HEK293T (cell line): ENCODE results near the gene DBH.

Experiments used
- CTCF ChIA-PET: fragments of 350-600 bp; formaldehyde crosslinking; extraction: SDS; loops from one replicate; lab custom pipeline; 2021; ENCODE audit warnings: antibody characterized with exemption, inconsistent platforms; lab: Yijun Ruan, JAX
- POLR2A ChIA-PET: fragments of 350-600 bp; formaldehyde crosslinking; extraction: SDS; loops from one replicate; lab custom pipeline; 2020; ENCODE audit warnings: antibody characterized with exemption, inconsistent platforms; lab: Yijun Ruan, JAX
- DNase-seq: peaks from one replicate; pipeline ENCODE4 v3.0.0; 2012; ENCODE audit warnings: mixed read lengths; ENCODE audit errors: extremely low spot score
- ARNT ChIP-seq: fragments of 450-650 bp; IDR thresholded peaks from 2 replicates; pipeline ENCODE4 v1.6.1; 2017; ENCODE audit warnings: mild to moderate bottlenecking
- BHLHE40 ChIP-seq: fragments of 450-650 bp; IDR thresholded peaks from 2 replicates; pipeline ENCODE4 v1.6.1; 2016; ENCODE audit warnings: mild to moderate bottlenecking, moderate library complexity, borderline replicate concordance
- CTBP1 ChIP-seq: fragments of 450-650 bp; IDR thresholded peaks from 2 replicates; pipeline ENCODE4 v1.6.1; 2016; ENCODE audit warnings: borderline replicate concordance
- ELF4 ChIP-seq: fragments of 450-650 bp; IDR thresholded peaks from 2 replicates; pipeline ENCODE4 v1.6.1; 2017; ENCODE audit warnings: antibody characterized with exemption
- FOXA1 ChIP-seq: fragments of 450-650 bp; IDR thresholded peaks from 2 replicates; pipeline ENCODE4 v1.6.1; 2016; ENCODE audit warnings: mild to moderate bottlenecking
- FOXK2 ChIP-seq: fragments of 450-650 bp; IDR thresholded peaks from 2 replicates; pipeline ENCODE4 v1.6.1; 2016; ENCODE audit warnings: mild to moderate bottlenecking
- FOXM1 ChIP-seq: fragments of 450-650 bp; IDR thresholded peaks from 2 replicates; pipeline ENCODE4 v1.6.1; 2017; ENCODE audit warnings: mild to moderate bottlenecking, borderline replicate concordance
- HDGF ChIP-seq: fragments of 450-650 bp; IDR thresholded peaks from 2 replicates; pipeline ENCODE4 v1.6.1; 2017; ENCODE audit warnings: antibody characterized with exemption, borderline replicate concordance
- L3MBTL2 ChIP-seq: fragments of 450-650 bp; conservative IDR thresholded peaks from 2 replicates; pipeline ENCODE4 v1.6.1; 2016; ENCODE audit warnings: mild to moderate bottlenecking
- LEF1 ChIP-seq: fragments of 450-650 bp; IDR thresholded peaks from 2 replicates; pipeline ENCODE4 v1.6.1; 2017; ENCODE audit warnings: mild to moderate bottlenecking, borderline replicate concordance
- NFRKB ChIP-seq: fragments of 450-650 bp; IDR thresholded peaks from 2 replicates; pipeline ENCODE4 v1.6.1; 2016; ENCODE audit warnings: mild to moderate bottlenecking, moderate library complexity
- SP1 ChIP-seq: fragments of 450-650 bp; IDR thresholded peaks from 2 replicates; pipeline ENCODE4 v1.6.1; 2017
- SUZ12 ChIP-seq: fragments of 450-650 bp; IDR thresholded peaks from 2 replicates; pipeline ENCODE4 v1.6.1; 2016; ENCODE audit warnings: mild to moderate bottlenecking
- TARDBP ChIP-seq: fragments of 450-650 bp; IDR thresholded peaks from 2 replicates; pipeline ENCODE4 v1.6.1; 2016
- ZNF384 ChIP-seq: fragments of 450-650 bp; IDR thresholded peaks from 2 replicates; pipeline ENCODE4 v1.6.1; 2016
- TF ChIP-seq, protein P1 (sequence below): fragments of 450-650 bp; IDR thresholded peaks from 2 replicates; pipeline ENCODE4 v1.6.1; 2016

Gene DBH

DNA sequence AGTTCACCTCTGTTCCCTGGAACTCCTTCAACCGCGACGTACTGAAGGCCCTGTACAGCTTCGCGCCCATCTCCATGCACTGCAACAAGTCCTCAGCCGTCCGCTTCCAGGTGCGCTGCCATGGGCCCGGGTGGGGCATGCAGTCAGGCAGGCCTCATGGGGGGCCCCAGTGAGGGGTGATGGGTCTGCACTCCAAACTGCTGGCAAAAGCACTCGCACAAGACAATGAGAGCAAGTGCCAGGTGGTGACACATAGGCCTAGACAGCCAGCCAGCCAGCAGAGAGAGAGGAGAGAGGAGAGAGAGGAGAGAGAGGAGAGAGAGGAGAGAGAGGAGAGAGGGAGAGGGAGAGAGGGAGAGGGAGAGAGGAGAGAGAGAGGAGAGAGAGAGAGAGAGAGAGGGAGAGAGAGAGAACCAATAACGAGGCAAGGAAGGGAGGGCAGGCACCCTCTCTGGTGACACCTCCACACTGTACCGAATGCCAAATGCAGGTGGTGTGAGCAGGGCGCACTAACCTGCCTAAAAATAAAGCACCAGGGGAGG, 21.0 kb downstream of the DBH start:
- ChIA-PET CTCF (no interaction called here), POLR2A (no interaction called here)
- no peak for DNase-seq

DNA sequence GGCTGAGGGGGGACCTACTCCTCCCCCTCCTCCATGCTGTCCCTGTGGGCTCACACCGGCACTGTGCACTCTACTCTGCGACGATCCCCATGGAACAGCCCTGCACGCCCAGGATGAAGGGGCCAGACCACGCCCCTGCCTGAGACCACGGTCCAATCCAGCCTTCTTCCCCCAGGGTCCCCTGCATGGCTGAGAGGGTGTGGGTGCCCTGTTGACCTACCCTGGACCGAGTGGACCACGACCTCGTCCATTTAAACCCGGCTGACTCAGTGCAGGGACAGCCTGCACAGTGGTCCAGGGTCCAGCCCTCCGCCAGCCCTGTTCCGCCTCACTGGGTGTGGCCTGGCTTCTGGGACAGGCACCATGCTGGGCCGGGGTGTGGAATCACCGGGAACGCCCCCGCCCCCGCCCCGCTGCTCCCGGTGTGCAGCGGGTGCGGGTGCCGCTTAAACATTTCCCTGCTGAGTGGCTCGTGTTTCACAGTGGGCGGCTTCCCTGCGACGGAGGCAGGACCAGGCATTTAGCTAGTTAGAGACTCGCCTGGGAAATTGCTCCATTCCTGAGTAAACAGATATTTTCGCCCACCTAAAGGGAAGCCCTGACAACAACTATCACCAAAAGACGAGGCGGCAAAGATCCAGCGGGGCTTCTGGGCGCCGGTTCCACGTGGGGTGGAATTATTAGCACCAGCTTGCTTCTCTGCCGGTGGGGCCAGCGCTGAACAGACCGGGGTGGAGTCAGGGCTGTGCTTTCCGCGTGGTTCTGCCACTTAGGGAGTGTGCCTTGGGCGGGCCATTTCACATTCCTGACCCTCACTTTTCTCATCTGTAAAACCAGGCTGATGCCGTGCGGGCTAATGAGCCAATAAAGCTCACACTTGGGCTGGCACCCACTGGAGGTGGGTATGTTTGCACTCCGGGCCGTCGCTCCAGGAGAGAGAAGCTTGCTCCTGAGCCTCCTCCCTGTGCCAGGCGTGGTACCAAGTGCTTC, 22.6 kb downstream of the DBH start:
- ChIA-PET CTCF (no interaction called here), POLR2A (no interaction called here)
- peak; percentile 71 for DNase-seq
- TF ChIP-seq, protein P1, sequence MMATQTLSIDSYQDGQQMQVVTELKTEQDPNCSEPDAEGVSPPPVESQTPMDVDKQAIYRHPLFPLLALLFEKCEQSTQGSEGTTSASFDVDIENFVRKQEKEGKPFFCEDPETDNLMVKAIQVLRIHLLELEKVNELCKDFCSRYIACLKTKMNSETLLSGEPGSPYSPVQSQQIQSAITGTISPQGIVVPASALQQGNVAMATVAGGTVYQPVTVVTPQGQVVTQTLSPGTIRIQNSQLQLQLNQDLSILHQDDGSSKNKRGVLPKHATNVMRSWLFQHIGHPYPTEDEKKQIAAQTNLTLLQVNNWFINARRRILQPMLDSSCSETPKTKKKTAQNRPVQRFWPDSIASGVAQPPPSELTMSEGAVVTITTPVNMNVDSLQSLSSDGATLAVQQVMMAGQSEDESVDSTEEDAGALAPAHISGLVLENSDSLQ: no peak
- no peak for TF ChIP-seq FOXK2
- TF ChIP-seq L3MBTL2: peak; percentile 37

More for the DNA sequence above, 21.0 kb downstream of the DBH start:
- TF ChIP-seq HDGF (no peak), BHLHE40 (no peak), LEF1 (no peak), CTBP1 (no peak)

DNA sequence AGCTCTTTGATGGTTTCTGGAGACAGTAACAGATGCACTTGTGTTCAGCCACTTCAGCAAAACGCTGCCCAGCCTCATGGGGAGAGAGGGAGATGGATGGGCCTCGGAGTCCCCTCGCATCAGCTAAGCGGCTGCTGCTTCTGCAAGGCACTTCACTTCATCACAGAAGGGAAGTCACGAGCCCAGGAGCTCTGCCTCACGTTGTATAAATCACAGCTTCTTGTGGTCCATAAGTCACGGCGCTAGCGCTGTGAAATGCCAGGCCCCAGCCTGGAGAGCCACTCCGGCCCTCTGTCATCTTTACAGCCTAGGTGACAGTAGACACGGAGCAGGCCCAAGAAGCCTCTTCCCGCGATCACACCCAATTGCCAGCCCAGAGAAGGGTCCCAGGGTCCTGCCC, 23.4 kb downstream of the DBH start:
- ChIA-PET CTCF (no interaction called here), POLR2A (no interaction called here)
- no peak for TF ChIP-seq SP1
- TF ChIP-seq FOXA1: no peak
- no peak for TF ChIP-seq HDGF
- TF ChIP-seq L3MBTL2: no peak
- TF ChIP-seq CTBP1: no peak
- no peak for TF ChIP-seq ZNF384
- TF ChIP-seq LEF1: no peak
- TF ChIP-seq NFRKB: no peak
- no peak for TF ChIP-seq FOXM1
- no peak for TF ChIP-seq BHLHE40
- no peak for TF ChIP-seq FOXK2
- TF ChIP-seq ARNT: no peak
- DNase-seq: no peak

DNA sequence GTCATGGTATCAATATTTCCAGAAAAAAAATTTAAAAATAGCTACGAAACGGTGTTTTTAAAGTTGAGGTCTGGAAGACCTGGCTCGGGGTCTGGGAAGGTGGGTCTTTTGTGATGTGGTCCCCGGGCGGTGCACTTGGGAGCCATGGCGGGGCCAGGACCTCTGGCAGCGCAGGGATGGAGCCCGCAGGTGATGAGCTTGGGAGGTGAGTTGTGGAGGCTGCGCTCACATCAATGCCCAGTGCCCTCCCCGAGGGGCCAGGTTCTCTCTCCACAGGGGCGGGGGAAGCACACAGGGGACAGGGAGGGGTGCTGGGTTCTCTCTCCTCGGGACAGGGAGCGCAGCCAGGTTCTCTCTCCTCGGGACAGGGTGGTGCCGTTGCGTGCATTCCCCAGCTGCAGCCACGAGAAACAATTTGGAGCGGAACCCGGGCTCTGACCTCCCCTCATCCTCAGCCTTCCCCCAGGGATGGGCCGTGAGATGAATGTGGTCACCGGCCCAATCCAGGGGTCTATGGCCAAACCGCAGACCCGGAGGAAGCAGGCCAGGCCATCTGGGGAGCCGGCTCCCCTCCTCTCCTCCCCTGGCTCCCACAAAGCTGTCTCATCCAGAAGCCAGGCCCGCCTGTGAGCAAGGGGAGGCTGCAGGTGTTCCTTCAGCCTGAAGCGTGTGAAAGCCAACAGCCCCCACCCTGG, 25.8 kb downstream of the DBH start:
- POLR2A ChIA-PET: no interaction called here
- DNase-seq: no peak
- no peak for TF ChIP-seq ELF4
- no peak for TF ChIP-seq BHLHE40
- CTCF ChIA-PET: no interaction called here

DNA sequence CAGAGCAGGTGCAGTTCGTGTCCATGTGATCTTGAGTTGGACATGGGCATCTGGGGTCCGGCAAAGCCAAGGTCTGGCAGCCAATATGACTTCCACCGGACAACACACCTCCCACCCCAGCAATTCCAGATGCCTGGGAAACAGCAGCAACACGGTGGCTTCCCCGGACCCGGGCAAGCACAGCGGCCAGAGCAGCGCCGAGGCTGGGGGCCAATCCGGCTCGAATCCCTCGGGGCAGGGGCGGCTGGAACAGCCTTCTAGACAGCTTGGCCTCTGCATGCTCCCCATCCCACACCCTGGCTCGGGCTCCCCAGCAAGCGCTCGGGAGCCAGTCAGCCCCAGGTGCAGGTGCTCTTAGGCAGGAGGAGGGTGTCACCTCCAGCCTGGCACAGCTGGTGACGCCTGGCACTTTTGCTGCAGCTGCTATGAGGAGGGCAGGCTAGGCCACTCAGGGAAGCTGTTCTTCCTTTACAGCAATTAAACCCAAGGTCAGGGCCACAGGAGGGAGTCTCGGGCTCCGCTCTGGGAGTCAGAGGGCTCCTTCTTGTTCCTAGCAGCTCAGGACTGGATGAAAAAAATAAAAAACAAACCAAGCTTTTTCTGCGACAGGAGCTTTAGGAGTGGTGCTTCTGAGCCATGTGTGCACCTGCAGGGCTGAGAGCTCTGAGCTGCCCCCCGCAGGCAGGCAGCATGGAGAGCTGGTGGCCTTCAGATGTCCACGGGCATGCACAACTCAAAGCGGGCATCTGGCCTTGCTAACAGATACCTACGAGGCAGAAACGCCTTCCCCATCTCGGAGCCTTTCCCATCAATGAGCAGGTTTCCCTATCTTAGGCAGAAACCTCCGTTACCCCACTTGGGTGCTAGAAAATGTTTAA, 28.2 kb downstream of the DBH start:
- no peak for TF ChIP-seq SP1
- TF ChIP-seq FOXK2: no peak
- TF ChIP-seq ZNF384: no peak
- TF ChIP-seq, protein P1: no peak
- TF ChIP-seq CTBP1: no peak
- TF ChIP-seq BHLHE40: no peak
- no peak for TF ChIP-seq FOXA1
- TF ChIP-seq ARNT: no peak
- DNase-seq: no peak
- ChIA-PET POLR2A (no interaction called here), CTCF (no interaction called here)

DNA sequence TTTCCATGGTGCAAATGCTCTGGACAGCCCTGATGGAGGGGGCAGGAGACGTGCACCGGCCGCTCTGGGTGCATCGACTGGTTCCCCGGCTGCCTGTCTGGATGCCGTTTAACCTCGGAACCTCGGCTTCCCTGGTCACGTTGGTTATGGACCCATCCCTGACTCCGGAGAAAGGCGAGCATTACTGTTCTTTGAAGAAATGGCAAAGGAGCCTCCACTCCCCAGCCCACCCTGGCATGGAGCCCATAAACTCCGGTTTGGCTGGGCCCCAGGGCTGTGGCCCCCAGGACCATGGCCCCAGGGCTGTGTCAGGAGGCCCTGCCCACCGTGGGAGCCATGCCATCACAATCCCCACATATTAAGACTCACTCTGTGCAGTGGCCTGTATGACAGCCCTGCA, 28.9 kb downstream of the DBH start:
- ChIA-PET CTCF (no interaction called here), POLR2A (no interaction called here)
- DNase-seq: no peak
- TF ChIP-seq ARNT: no peak
- no peak for TF ChIP-seq SP1
- no peak for TF ChIP-seq SUZ12
- TF ChIP-seq ELF4: no peak

DNA sequence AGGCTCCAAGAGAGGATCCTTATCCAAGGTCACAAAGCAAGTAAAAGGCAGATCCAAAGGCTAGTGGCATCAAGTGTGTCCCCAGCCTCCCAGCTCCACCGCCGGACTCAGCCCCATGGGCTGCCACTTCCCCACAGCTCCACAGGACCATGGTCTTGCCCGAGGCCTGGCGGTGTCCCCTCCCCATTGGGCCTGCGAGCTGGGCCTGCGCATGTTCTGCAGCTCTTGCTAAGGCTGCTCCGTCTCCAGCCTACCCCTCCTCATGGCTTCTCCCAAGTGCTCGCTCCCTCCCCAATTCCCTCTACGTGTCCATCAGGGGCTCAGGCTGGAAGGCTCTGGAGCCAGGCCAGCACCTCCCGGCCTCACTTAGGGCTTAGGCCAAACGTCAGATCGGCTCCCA, 29.4 kb downstream of the DBH start:
- CTCF ChIA-PET: no interaction called here
- POLR2A ChIA-PET: no interaction called here
- no peak for DNase-seq
- TF ChIP-seq SP1 (no peak), BHLHE40 (no peak), HDGF (no peak), LEF1 (no peak), ARNT (no peak), ELF4 (no peak), TARDBP (no peak), CTBP1 (no peak), FOXK2 (no peak), FOXM1 (no peak), NFRKB (no peak), FOXA1 (no peak), L3MBTL2 (no peak), SUZ12 (no peak), ZNF384 (no peak)
- TF ChIP-seq, protein P1: no peak
